Measurements from ENCODE around the gene CLTC. TPM values are rescaled to one million over a fixed set of nuclear protein-coding genes. Genes with fewer than 3 reads are reported as not detected.

The CLTC gene
- total RNA-seq, 2 experiments from 2014 or later, result 123 to 227 TPM

DNA sequence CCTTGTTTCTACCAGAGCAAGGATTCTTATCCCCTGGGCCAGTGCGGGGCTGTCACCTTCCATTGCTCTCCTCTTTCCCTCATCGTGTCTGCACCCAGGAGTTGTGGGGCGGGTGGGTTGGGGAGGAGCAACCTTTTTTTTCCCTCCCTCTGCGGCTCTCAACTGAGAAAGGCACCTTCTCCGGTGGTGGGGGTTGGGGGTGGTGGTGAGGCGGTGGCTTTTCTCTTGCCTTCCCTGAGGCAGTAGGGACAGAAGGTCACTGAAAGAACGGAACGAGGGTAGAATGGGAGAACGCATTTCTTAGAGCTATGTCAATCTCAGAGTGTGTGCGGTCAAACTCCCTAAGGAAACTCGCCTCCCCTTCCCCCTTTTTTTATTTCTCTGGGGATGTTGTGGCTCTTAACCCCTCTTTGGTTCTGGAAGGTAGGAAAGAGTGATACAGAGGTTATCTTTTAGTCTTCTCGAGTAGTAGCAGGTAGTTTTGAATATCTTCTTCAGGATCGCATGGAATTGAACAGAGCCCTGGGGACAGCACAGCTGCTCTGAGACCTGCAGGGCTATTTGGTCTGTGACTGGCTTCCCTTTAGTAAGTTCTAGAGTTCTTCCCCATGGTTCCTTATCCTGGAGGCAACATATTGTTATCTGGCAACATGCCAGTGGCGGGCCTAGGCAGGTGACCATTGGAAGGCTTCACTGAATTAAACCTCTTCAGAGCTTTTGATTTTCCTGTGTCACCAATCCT lies 994 bp downstream of the CLTC start:
- no peak for TF ChIP-seq EZH2phosphoT487 (IDR thresholded peaks at IDR 0.05; ENCODE audit: borderline replicate concordance, low read depth, low read length)
- TF ChIP-seq CTCF (conservative IDR thresholded peaks at IDR 0.05; ENCODE audit: low read length), result no peak
- H3K4me3 ChIP-seq (ENCODE audit: low read depth, low read length, poor library complexity, severe bottlenecking), result peak overlapping the region; percentile 98
- H4K20me1 ChIP-seq (ENCODE audit: insufficient read depth, low read length), result peaks cover 33% of the 10 kb centered on the region
- intact Hi-C loops (cut with micrococcal nuclease; ENCODE audit: unreplicated experiment), result loop anchor here (5.0 kb wide), 1 partner anchor 52 kb away; no protein-coding TSS in a partner anchor
- peak; percentile 51 for DNase-seq (ENCODE audit: low spot score)
- H3K79me2 ChIP-seq (ENCODE audit: insufficient read depth, low read depth, low read length), result peaks cover 80% of the 10 kb centered on the region
- H3K4me1 ChIP-seq (ENCODE audit: insufficient read depth, low read length, poor library complexity, severe bottlenecking), result peaks cover 52% of the 10 kb centered on the region
- ChIA-PET POLR2A (interaction anchor here (1.0 to 2.0 kb wide), 6 partner anchors 12 to 50 kb away, joined by 3 to 6 read pairs (median 4); no protein-coding TSS in a partner anchor), CTCF (ENCODE audit: unreplicated experiment) (no interaction called here)
- no peaks in the 10 kb centered on the region for H3K9me2 ChIP-seq (ENCODE audit: insufficient read depth, low read length)
- H3K9me3 ChIP-seq (ENCODE audit: low read length), result no peaks in the 10 kb centered on the region
- BruUV-seq (replicated peaks), result no TSS peak
- no peak overlapping the region for H2AFZ ChIP-seq (ENCODE audit: low read length)
- H3K27ac ChIP-seq (ENCODE audit: low read depth, low read length, poor library complexity, severe bottlenecking), result peak overlapping the region; percentile 93
- peaks cover 32% of the 10 kb centered on the region for H3K36me3 ChIP-seq (ENCODE audit: insufficient read depth, low read length)
- H3K4me2 ChIP-seq (ENCODE audit: low read length), result peak overlapping the region; percentile 91

- Histone ChIP-seq H3K4me3 (ENCODE audit: low read depth, low read length, poor library complexity, severe bottlenecking) (peak overlapping the region; percentile 98), H4K20me1 (ENCODE audit: insufficient read depth, low read length) (peaks cover 44% of the 10 kb centered on the region), H3K79me2 (ENCODE audit: insufficient read depth, low read depth, low read length) (peaks cover 91% of the 10 kb centered on the region), H3K27ac (ENCODE audit: low read depth, low read length, poor library complexity, severe bottlenecking) (peak overlapping the region; percentile 93), H2AFZ (ENCODE audit: low read length) (no peak overlapping the region), H3K4me2 (ENCODE audit: low read length) (peak overlapping the region; percentile 91), H3K9me3 (ENCODE audit: low read length) (no peaks in the 10 kb centered on the region), H3K36me3 (ENCODE audit: insufficient read depth, low read length) (peaks cover 42% of the 10 kb centered on the region), H3K9me2 (ENCODE audit: insufficient read depth, low read length) (no peaks in the 10 kb centered on the region), H3K4me1 (ENCODE audit: insufficient read depth, low read length, poor library complexity, severe bottlenecking) (peaks cover 62% of the 10 kb centered on the region)
- ChIA-PET POLR2A (interaction anchor here (0.9 to 2.5 kb wide), 9 partner anchors 11 to 65 kb away, joined by 3 to 10 read pairs (median 3); no protein-coding TSS in a partner anchor), CTCF (ENCODE audit: unreplicated experiment) (no interaction called here)
- intact Hi-C loops (cut with micrococcal nuclease; ENCODE audit: unreplicated experiment), result loop anchor here (5.0 kb wide), 1 partner anchor 51 kb away; no protein-coding TSS in a partner anchor
- peak; percentile 18 for DNase-seq (ENCODE audit: low spot score)
- no TSS peak for BruUV-seq (replicated peaks)
- no peak for TF ChIP-seq CTCF (conservative IDR thresholded peaks at IDR 0.05; ENCODE audit: low read length)
- TF ChIP-seq EZH2phosphoT487 (IDR thresholded peaks at IDR 0.05; ENCODE audit: borderline replicate concordance, low read depth, low read length), result no peak
These were observed 2.1 kb downstream of the CLTC start for GRCh38 chr17:59621771-59622170.

DNA sequence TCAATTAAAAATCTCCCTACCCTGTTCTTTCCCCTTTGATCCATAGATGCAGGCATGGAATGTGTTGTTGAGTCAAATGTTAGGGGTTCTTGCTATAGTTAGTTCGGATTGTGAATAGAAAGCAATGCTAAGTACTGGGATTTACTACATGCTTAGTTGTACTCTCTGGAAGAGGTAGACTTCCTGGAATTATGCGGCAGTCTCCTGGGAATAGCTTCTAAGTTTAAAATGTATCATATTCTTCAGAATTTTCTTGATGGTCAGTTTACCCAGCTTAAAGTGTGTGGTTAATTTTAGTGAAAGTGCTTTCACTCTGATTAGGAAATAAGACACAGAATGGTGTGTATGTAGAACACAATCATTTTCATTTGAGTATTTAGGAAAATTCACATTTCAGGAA lies 3.5 kb downstream of the CLTC start:
- BruUV-seq (replicated peaks), result no TSS peak
- Histone ChIP-seq H3K36me3 (ENCODE audit: insufficient read depth, low read length) (peaks cover 56% of the 10 kb centered on the region), H3K27ac (ENCODE audit: low read depth, low read length, poor library complexity, severe bottlenecking) (peak overlapping the region; percentile 93), H3K4me1 (ENCODE audit: insufficient read depth, low read length, poor library complexity, severe bottlenecking) (peaks cover 64% of the 10 kb centered on the region), H2AFZ (ENCODE audit: low read length) (no peak overlapping the region), H3K4me3 (ENCODE audit: low read depth, low read length, poor library complexity, severe bottlenecking) (peak overlapping the region; percentile 98), H3K9me3 (ENCODE audit: low read length) (no peaks in the 10 kb centered on the region), H3K9me2 (ENCODE audit: insufficient read depth, low read length) (no peaks in the 10 kb centered on the region), H3K4me2 (ENCODE audit: low read length) (peak overlapping the region; percentile 91), H4K20me1 (ENCODE audit: insufficient read depth, low read length) (peaks cover 57% of the 10 kb centered on the region), H3K79me2 (ENCODE audit: insufficient read depth, low read depth, low read length) (peaks cover 94% of the 10 kb centered on the region)
- ChIA-PET CTCF (ENCODE audit: unreplicated experiment) (no interaction called here), POLR2A (interaction anchor here (0.7 to 2.5 kb wide), 8 partner anchors 8 to 48 kb away, joined by 3 to 11 read pairs (median 5); no protein-coding TSS in a partner anchor)
- intact Hi-C loops (cut with micrococcal nuclease; ENCODE audit: unreplicated experiment), result loop anchor here (5.0 kb wide), 1 partner anchor 49 kb away; no protein-coding TSS in a partner anchor
- no peak for DNase-seq (ENCODE audit: low spot score)
- no peak for TF ChIP-seq EZH2phosphoT487 (IDR thresholded peaks at IDR 0.05; ENCODE audit: borderline replicate concordance, low read depth, low read length)
- no peak for TF ChIP-seq CTCF (conservative IDR thresholded peaks at IDR 0.05; ENCODE audit: low read length)
